ENCODE measurements around the gene MFSD6L.
"Not testable (repeated sequence)": the region's sequence is repeated elsewhere in the genome, so short reads cannot be mapped to it uniquely, and the experiment has no call there.

MFSD6L gene

GRCh38 chr17:8805396-8805795, 6.2 kb upstream of the MFSD6L start:
- not testable (repeated sequence) for H3K36me3 Mint-ChIP-seq, H3K9me3 Mint-ChIP-seq, H3K4me1 Mint-ChIP-seq, H3K4me3 Mint-ChIP-seq, H3K27me3 Mint-ChIP-seq, H3K27ac Mint-ChIP-seq

GRCh38 chr17:8803531-8804420, 4.6 kb upstream of the MFSD6L start:
- no peak overlapping the region for H3K4me3 Mint-ChIP-seq
- peaks cover 5% of the 10 kb centered on the region for H3K36me3 Mint-ChIP-seq
- H3K4me1 Mint-ChIP-seq = no peaks in the 10 kb centered on the region
- no peaks in the 10 kb centered on the region for H3K27me3 Mint-ChIP-seq
- no peaks in the 10 kb centered on the region for H3K9me3 Mint-ChIP-seq
- H3K27ac Mint-ChIP-seq = no peak overlapping the region

- no peaks in the 10 kb centered on the region for H3K4me1 Mint-ChIP-seq
- H3K9me3 Mint-ChIP-seq = no peaks in the 10 kb centered on the region
- H3K27me3 Mint-ChIP-seq = no peaks in the 10 kb centered on the region
- H3K4me3 Mint-ChIP-seq = no peak overlapping the region
- H3K36me3 Mint-ChIP-seq = no peaks in the 10 kb centered on the region
- H3K27ac Mint-ChIP-seq = no peak overlapping the region
These were observed 2.1 kb upstream of the MFSD6L start for GRCh38 chr17:8801135-8801840.

- Mint-ChIP-seq H3K4me3 (no peak overlapping the region), H3K36me3 (no peaks in the 10 kb centered on the region), H3K27me3 (no peaks in the 10 kb centered on the region), H3K9me3 (no peaks in the 10 kb centered on the region), H3K27ac (no peak overlapping the region), H3K4me1 (no peaks in the 10 kb centered on the region)
These were observed 1.5 kb upstream of the MFSD6L start for GRCh38 chr17:8800656-8801055.

- Mint-ChIP-seq H3K4me1 (no peaks in the 10 kb centered on the region), H3K27ac (no peak overlapping the region), H3K27me3 (no peaks in the 10 kb centered on the region), H3K4me3 (no peak overlapping the region), H3K9me3 (no peaks in the 10 kb centered on the region), H3K36me3 (no peaks in the 10 kb centered on the region)
These were observed 526 bp upstream of the MFSD6L start for GRCh38 chr17:8799570-8800212.

GRCh38 chr17:8798176-8798845, 854 bp downstream of the MFSD6L start:
- Mint-ChIP-seq H3K4me1 (no peaks in the 10 kb centered on the region), H3K27me3 (no peaks in the 10 kb centered on the region), H3K27ac (no peak overlapping the region), H3K9me3 (no peaks in the 10 kb centered on the region), H3K4me3 (no peak overlapping the region), H3K36me3 (no peaks in the 10 kb centered on the region)

GRCh38 chr17:8797621-8798175, 1.5 kb downstream of the MFSD6L start:
- H3K36me3 Mint-ChIP-seq = no peaks in the 10 kb centered on the region
- H3K4me3 Mint-ChIP-seq = no peak overlapping the region
- no peak overlapping the region for H3K27ac Mint-ChIP-seq
- no peaks in the 10 kb centered on the region for H3K4me1 Mint-ChIP-seq
- no peaks in the 10 kb centered on the region for H3K9me3 Mint-ChIP-seq
- H3K27me3 Mint-ChIP-seq = no peaks in the 10 kb centered on the region

- Mint-ChIP-seq H3K27ac (no peak overlapping the region), H3K27me3 (no peaks in the 10 kb centered on the region), H3K4me1 (no peaks in the 10 kb centered on the region)
These were observed 4.5 kb downstream of the MFSD6L start for GRCh38 chr17:8794636-8795035.

GRCh38 chr17:8793649-8794048, 5.5 kb downstream of the MFSD6L start:
- no peaks in the 10 kb centered on the region for H3K9me3 Mint-ChIP-seq
- H3K4me3 Mint-ChIP-seq = no peak overlapping the region
- no peak overlapping the region for H3K27ac Mint-ChIP-seq
- H3K4me1 Mint-ChIP-seq = no peaks in the 10 kb centered on the region
- H3K27me3 Mint-ChIP-seq = no peaks in the 10 kb centered on the region
- H3K36me3 Mint-ChIP-seq = no peaks in the 10 kb centered on the region

More at GRCh38 chr17:8794636-8795035, 4.5 kb downstream of the MFSD6L start:
- Mint-ChIP-seq H3K4me3 (no peak overlapping the region), H3K9me3 (no peaks in the 10 kb centered on the region), H3K36me3 (no peaks in the 10 kb centered on the region)

GRCh38 chr17:8792646-8793045, 6.5 kb downstream of the MFSD6L start:
- H3K36me3 Mint-ChIP-seq = no peaks in the 10 kb centered on the region
- H3K27me3 Mint-ChIP-seq = no peaks in the 10 kb centered on the region
- no peak overlapping the region for H3K27ac Mint-ChIP-seq
- H3K9me3 Mint-ChIP-seq = no peaks in the 10 kb centered on the region
- H3K4me1 Mint-ChIP-seq = no peaks in the 10 kb centered on the region
- no peak overlapping the region for H3K4me3 Mint-ChIP-seq

GRCh38 chr17:8791910-8792270, 7.3 kb downstream of the MFSD6L start:
- H3K36me3 Mint-ChIP-seq = no peaks in the 10 kb centered on the region
- H3K27ac Mint-ChIP-seq = no peak overlapping the region
- H3K4me1 Mint-ChIP-seq = no peaks in the 10 kb centered on the region
- H3K9me3 Mint-ChIP-seq = no peaks in the 10 kb centered on the region
- H3K27me3 Mint-ChIP-seq = no peaks in the 10 kb centered on the region
- no peak overlapping the region for H3K4me3 Mint-ChIP-seq

- no peaks in the 10 kb centered on the region for H3K36me3 Mint-ChIP-seq
- no peak overlapping the region for H3K27ac Mint-ChIP-seq
- no peaks in the 10 kb centered on the region for H3K4me1 Mint-ChIP-seq
- H3K9me3 Mint-ChIP-seq = no peaks in the 10 kb centered on the region
- H3K27me3 Mint-ChIP-seq = no peaks in the 10 kb centered on the region
- no peak overlapping the region for H3K4me3 Mint-ChIP-seq
These were observed 7.8 kb downstream of the MFSD6L start for GRCh38 chr17:8791248-8791909.

GRCh38 chr17:8789743-8790142, 9.4 kb downstream of the MFSD6L start:
- Mint-ChIP-seq H3K9me3 (no peaks in the 10 kb centered on the region), H3K27me3 (no peaks in the 10 kb centered on the region), H3K27ac (no peak overlapping the region), H3K36me3 (no peaks in the 10 kb centered on the region), H3K4me1 (no peaks in the 10 kb centered on the region), H3K4me3 (no peak overlapping the region)

GRCh38 chr17:8788998-8789397, 10.2 kb downstream of the MFSD6L start:
- no peaks in the 10 kb centered on the region for H3K4me1 Mint-ChIP-seq
- H3K27ac Mint-ChIP-seq = no peak overlapping the region
- H3K9me3 Mint-ChIP-seq = no peaks in the 10 kb centered on the region
- no peaks in the 10 kb centered on the region for H3K27me3 Mint-ChIP-seq
- no peaks in the 10 kb centered on the region for H3K36me3 Mint-ChIP-seq
- H3K4me3 Mint-ChIP-seq = no peak overlapping the region

Data from activated naive CD4-positive, alpha-beta T cell treated with anti-CD3 and anti-CD28 coated beads, Interleukin-2, amount 50 U/mL, for 24 hours (primary cell).